Breast epithelium (tissue), 3 donors: ENCODE data around the gene TCN1.

Experiments
- POLR2A ChIP-seq: fragments of 450-650 bp; IDR thresholded peaks from one replicate; pipeline ENCODE4 v1.6.1; 2016; ENCODE audit warnings: antibody characterized with exemption, mild to moderate bottlenecking, moderate library complexity
- POLR2AphosphoS5 ChIP-seq, 3 donors: sonication (generic); formaldehyde crosslinking; IDR thresholded peaks; one replicate each; pipeline ENCODE4 v1.6.1; 2017; ENCODE audit warnings: antibody characterized with exemption in 3 of 3
- TF ChIP-seq, protein P1 (sequence below), 3 donors: fragments of 450-650 bp; IDR thresholded peaks; one replicate each; pipeline ENCODE4 v1.5.1; 2016 to 2017; ENCODE audit warnings: antibody characterized with exemption in 3 of 3, mild to moderate bottlenecking in 3 of 3, moderate library complexity in 3 of 3

DNA sequence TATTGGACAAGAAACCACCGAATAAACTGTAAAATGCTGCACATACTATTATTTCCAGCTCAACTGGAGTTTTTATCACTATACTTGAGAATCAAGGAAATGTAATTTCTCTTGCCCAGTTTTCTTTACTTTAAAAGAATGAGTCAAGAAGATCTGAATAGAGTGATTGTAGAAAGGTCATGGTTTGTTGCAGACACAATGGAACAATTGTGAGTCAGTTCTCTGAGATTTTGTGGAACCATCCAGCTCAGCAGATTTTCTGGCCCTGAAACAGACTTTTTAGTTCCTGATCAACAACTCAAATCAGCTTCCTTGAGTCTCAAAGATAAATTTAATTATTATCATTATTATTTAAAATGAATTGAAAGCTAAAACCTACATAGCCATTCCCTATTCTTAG lies 1.3 kb downstream of the TCN1 start:
- TF ChIP-seq, protein P1, sequence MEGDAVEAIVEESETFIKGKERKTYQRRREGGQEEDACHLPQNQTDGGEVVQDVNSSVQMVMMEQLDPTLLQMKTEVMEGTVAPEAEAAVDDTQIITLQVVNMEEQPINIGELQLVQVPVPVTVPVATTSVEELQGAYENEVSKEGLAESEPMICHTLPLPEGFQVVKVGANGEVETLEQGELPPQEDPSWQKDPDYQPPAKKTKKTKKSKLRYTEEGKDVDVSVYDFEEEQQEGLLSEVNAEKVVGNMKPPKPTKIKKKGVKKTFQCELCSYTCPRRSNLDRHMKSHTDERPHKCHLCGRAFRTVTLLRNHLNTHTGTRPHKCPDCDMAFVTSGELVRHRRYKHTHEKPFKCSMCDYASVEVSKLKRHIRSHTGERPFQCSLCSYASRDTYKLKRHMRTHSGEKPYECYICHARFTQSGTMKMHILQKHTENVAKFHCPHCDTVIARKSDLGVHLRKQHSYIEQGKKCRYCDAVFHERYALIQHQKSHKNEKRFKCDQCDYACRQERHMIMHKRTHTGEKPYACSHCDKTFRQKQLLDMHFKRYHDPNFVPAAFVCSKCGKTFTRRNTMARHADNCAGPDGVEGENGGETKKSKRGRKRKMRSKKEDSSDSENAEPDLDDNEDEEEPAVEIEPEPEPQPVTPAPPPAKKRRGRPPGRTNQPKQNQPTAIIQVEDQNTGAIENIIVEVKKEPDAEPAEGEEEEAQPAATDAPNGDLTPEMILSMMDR (IDR thresholded peaks at IDR 0.05) = no peak
- no peak for TF ChIP-seq POLR2A
- no peak for TF ChIP-seq POLR2AphosphoS5 (IDR thresholded peaks at IDR 0.05)
